Sigmoid colon (tissue), 7 donors: ENCODE data around the gene ARHGAP12. TPM values are rescaled to one million over a fixed set of nuclear protein-coding genes. Genes with fewer than 3 reads are reported as not detected.

ENCODE experiments used
- DNase-seq: peaks from one replicate; pipeline ENCODE4 v3.0.0-alpha.2; 2019
- H3K27ac ChIP-seq, 4 donors: fragments of 200-600 bp; sonication (generic); one replicate each; pipeline ENCODE4 v1.5.1; 2016 to 2019; ENCODE audit warnings: mild to moderate bottlenecking in 1 of 4
- H3K27me3 ChIP-seq, 3 donors: fragments of 200-600 bp; sonication (generic); one replicate each; pipeline ENCODE4 v1.5.1; 2019; ENCODE audit warnings: mild to moderate bottlenecking in 1 of 3
- H3K36me3 ChIP-seq, 4 donors: fragments of 200-600 bp; sonication (generic); one replicate each; pipeline ENCODE4 v1.5.1; 2016 to 2019
- H3K4me1 ChIP-seq, 4 donors: fragments of 200-600 bp; sonication (generic); one replicate each; pipeline ENCODE4 v1.5.1; 2017 to 2019
- H3K4me3 ChIP-seq, 4 donors: fragments of 200-600 bp; sonication (generic); one replicate each; pipeline ENCODE4 v1.5.1; 2017 to 2019; ENCODE audit warnings: mild to moderate bottlenecking in 2 of 4, moderate library complexity in 1 of 4
- H3K9me3 ChIP-seq, 4 donors: fragments of 200-600 bp in 3 of 4; sonication (generic) in 3 of 4; one replicate each; pipeline versions ENCODE4 v1.5.1 to v1.6.1; 2013 to 2019
- CTCF ChIP-seq, 4 experiments: fragments of 450-650 bp in 3 of 4; fragments of 200-600 bp in 1 of 4; IDR thresholded peaks; one replicate each; pipeline ENCODE4 v1.5.1; 2016 to 2019; ENCODE audit warnings: antibody characterized with exemption in 4 of 4, mild to moderate bottlenecking in 3 of 4, moderate library complexity in 2 of 4
- EP300 ChIP-seq, 4 donors: sonication (generic); formaldehyde crosslinking; IDR thresholded peaks; one replicate each; pipeline ENCODE4 v1.6.1; 2017; ENCODE audit warnings: antibody characterized with exemption in 4 of 4
- POLR2A ChIP-seq, 2 donors: fragments of 450-650 bp; IDR thresholded peaks; one replicate each; pipeline ENCODE4 v1.6.1; 2016; ENCODE audit warnings: antibody characterized with exemption in 2 of 2, mild to moderate bottlenecking in 2 of 2, moderate library complexity in 2 of 2
- POLR2AphosphoS5 ChIP-seq, 4 donors: sonication (generic); formaldehyde crosslinking; IDR thresholded peaks; one replicate each; pipeline ENCODE4 v1.6.1; 2017; ENCODE audit warnings: antibody characterized with exemption in 4 of 4
- WGBS, 2 donors: extraction: QIAGEN DNeasy Blood & Tissue Kit; methylation state at CpG; one replicate each; pipeline ENCODE4 v1.1.7; 2013; 5-methylcytosine and 5-hydroxymethylcytosine counted together
- intact Hi-C: fragments of 100-400 bp; cut with DNase I; formaldehyde crosslinking; loops from one replicate; pipeline ENCODE4 v1.15.1; 2023
- polyA plus RNA-seq, 3 donors: library from polyadenylated mRNA; stranded (reverse); fragments of 200-250 nt; gene quantifications; one replicate each; pipeline ENCODE4 v1.2.3, GENCODE V29; 2013
- total RNA-seq, 4 donors: library from RNA; depleted of rRNA; stranded (reverse); fragments of >200 nt; gene quantifications; one replicate each; pipeline ENCODE4 v1.1.0, GENCODE V29; 2016
- donor health status: healthy with polysubstance abuse.
- donor health status: Bipolar disorder and iron deficiency.
- donor health status: healthy.

Gene ARHGAP12
- total and polyA plus RNA-seq, 7 donors = 14.1 to 90.5 (median 44.9) TPM

GRCh38 chr10:31888442-31888841 lies 40.2 kb downstream of the ARHGAP12 start:
- Histone ChIP-seq H3K27ac (peak overlapping the region; percentile 7 to 65 (median 36)), H3K27me3 (no peaks in the 10 kb centered on the region), H3K4me1 (peaks cover 0 to 35% (median 26%) of the 10 kb centered on the region in 4 donors), H3K36me3 (no peaks in the 10 kb centered on the region), H3K4me3 (no peak overlapping the region), H3K9me3 (no peaks in the 10 kb centered on the region)
- no peak for DNase-seq
- WGBS, 2 donors = 82 to 93% methylated on average over 1 of the region's 1 CpG
- TF ChIP-seq CTCF (IDR thresholded peaks at IDR 0.05) = no peak
- no peak for TF ChIP-seq POLR2A (IDR thresholded peaks at IDR 0.05)
- no peak for TF ChIP-seq POLR2AphosphoS5 (IDR thresholded peaks at IDR 0.05)
- no peak for TF ChIP-seq EP300 (IDR thresholded peaks at IDR 0.05)
- intact Hi-C loops = no loop called here

- peak overlapping the region; percentile 7 to 65 (median 36) for H3K27ac ChIP-seq
- intact Hi-C loops = no loop called here
- TF ChIP-seq POLR2AphosphoS5 (IDR thresholded peaks at IDR 0.05) = no peak
- TF ChIP-seq CTCF (IDR thresholded peaks at IDR 0.05) = no peak
- no peak for TF ChIP-seq POLR2A (IDR thresholded peaks at IDR 0.05)
- no peak for TF ChIP-seq EP300 (IDR thresholded peaks at IDR 0.05)
Observed at GRCh38 chr10:31887850-31888249, 40.8 kb downstream of the ARHGAP12 start.

GRCh38 chr10:31886885-31887284 lies 41.7 kb downstream of the ARHGAP12 start:
- H3K4me3 ChIP-seq = no peak overlapping the region
- TF ChIP-seq POLR2A (IDR thresholded peaks at IDR 0.05) = no peak
- TF ChIP-seq POLR2AphosphoS5 (IDR thresholded peaks at IDR 0.05) = no peak
- no peak for TF ChIP-seq EP300 (IDR thresholded peaks at IDR 0.05)
- no peak for TF ChIP-seq CTCF (IDR thresholded peaks at IDR 0.05)
- peak overlapping the region in 2 of 4 donors; percentile 43 to 65 for H3K27ac ChIP-seq
- H3K9me3 ChIP-seq = no peaks in the 10 kb centered on the region
- intact Hi-C loops = no loop called here
- H3K36me3 ChIP-seq = no peaks in the 10 kb centered on the region
- DNase-seq = no peak
- H3K4me1 ChIP-seq = peaks cover 0 to 35% (median 26%) of the 10 kb centered on the region in 4 donors
- 49 to 73% methylated on average over 1 of the region's 1 CpG for WGBS, 2 donors
- H3K27me3 ChIP-seq = no peaks in the 10 kb centered on the region

More at GRCh38 chr10:31887850-31888249, 40.8 kb downstream of the ARHGAP12 start:
- 89 to 93% methylated on average over 7 of the region's 7 CpGs for WGBS, 2 donors
- H3K4me1 ChIP-seq = peaks cover 0 to 35% (median 26%) of the 10 kb centered on the region in 4 donors
- H3K27me3 ChIP-seq = no peaks in the 10 kb centered on the region
- H3K4me3 ChIP-seq = no peak overlapping the region
- DNase-seq = no peak
- H3K9me3 ChIP-seq = no peaks in the 10 kb centered on the region
- no peaks in the 10 kb centered on the region for H3K36me3 ChIP-seq

GRCh38 chr10:31885971-31886370 lies 42.7 kb downstream of the ARHGAP12 start:
- Histone ChIP-seq H3K27ac (peak overlapping the region in 2 of 4 donors; percentile 43 to 65), H3K27me3 (no peaks in the 10 kb centered on the region), H3K36me3 (no peaks in the 10 kb centered on the region), H3K9me3 (no peaks in the 10 kb centered on the region), H3K4me3 (no peak overlapping the region), H3K4me1 (peaks cover 0 to 35% (median 26%) of the 10 kb centered on the region in 4 donors)
- intact Hi-C loops = no loop called here
- TF ChIP-seq EP300 (IDR thresholded peaks at IDR 0.05) (no peak), POLR2A (IDR thresholded peaks at IDR 0.05) (no peak), POLR2AphosphoS5 (IDR thresholded peaks at IDR 0.05) (no peak), CTCF (IDR thresholded peaks at IDR 0.05) (no peak)
- no peak for DNase-seq

- WGBS, 2 donors = 88 to 92% methylated on average over 2 of the region's 2 CpGs
- Histone ChIP-seq H3K4me1 (peaks cover 0 to 34% (median 26%) of the 10 kb centered on the region in 4 donors), H3K9me3 (no peaks in the 10 kb centered on the region), H3K27ac (no peak overlapping the region), H3K27me3 (no peaks in the 10 kb centered on the region), H3K4me3 (no peak overlapping the region), H3K36me3 (no peaks in the 10 kb centered on the region)
- intact Hi-C loops = no loop called here
- DNase-seq = no peak
- TF ChIP-seq CTCF (IDR thresholded peaks at IDR 0.05) (no peak), POLR2AphosphoS5 (IDR thresholded peaks at IDR 0.05) (no peak), POLR2A (IDR thresholded peaks at IDR 0.05) (no peak), EP300 (IDR thresholded peaks at IDR 0.05) (no peak)
Observed at GRCh38 chr10:31884386-31884785, 44.2 kb downstream of the ARHGAP12 start.
